Measurements from ENCODE around the gene TGIF1.

The TGIF1 gene

GRCh38 chr18:3440341-3440740, 9.6 kb upstream of the TGIF1 start:
- DNase-seq, result no peak

- DNase-seq, result peak; percentile 10
These were observed 8.7 kb upstream of the TGIF1 start for GRCh38 chr18:3441290-3441689.

GRCh38 chr18:3442919-3443318, 7.1 kb upstream of the TGIF1 start:
- no peak for DNase-seq

GRCh38 chr18:3444296-3444695, 5.7 kb upstream of the TGIF1 start:
- no peak for DNase-seq

- no peak for DNase-seq
These were observed 5.0 kb upstream of the TGIF1 start for GRCh38 chr18:3444954-3445353.

GRCh38 chr18:3447068-3447894, 2.7 kb upstream of the TGIF1 start:
- DNase-seq, result no peak

GRCh38 chr18:3447895-3448837, 1.8 kb upstream of the TGIF1 start:
- peak; percentile 93 for DNase-seq

- DNase-seq, result peak; percentile 90
These were observed 997 bp upstream of the TGIF1 start for GRCh38 chr18:3448838-3449511.

- no peak for DNase-seq
These were observed 410 bp upstream of the TGIF1 start for GRCh38 chr18:3449512-3450011.

- no peak for DNase-seq
These were observed 819 bp downstream of the TGIF1 start for GRCh38 chr18:3450799-3451182.

GRCh38 chr18:3451183-3451988, 1.4 kb downstream of the TGIF1 start:
- peak; percentile 79 for DNase-seq

- DNase-seq, result peak; percentile 15
These were observed 2.2 kb downstream of the TGIF1 start for GRCh38 chr18:3451989-3452749.

GRCh38 chr18:3452750-3453539, 3.0 kb downstream of the TGIF1 start:
- DNase-seq, result no peak

GRCh38 chr18:3453540-3454364, 3.8 kb downstream of the TGIF1 start:
- DNase-seq, result no peak

- peak; percentile 21 for DNase-seq
These were observed 4.6 kb downstream of the TGIF1 start for GRCh38 chr18:3454365-3455089.

- no peak for DNase-seq
These were observed 5.2 kb downstream of the TGIF1 start for GRCh38 chr18:3455090-3455635.

- DNase-seq, result no peak
These were observed 6.1 kb downstream of the TGIF1 start for GRCh38 chr18:3455907-3456685.

- DNase-seq, result no peak
These were observed 6.7 kb downstream of the TGIF1 start for GRCh38 chr18:3456686-3457069.
